NCI-H2196 (cell line): ENCODE data around the gene FLRT1.

ENCODE experiments used
- DNase-seq: peaks from one replicate; lab custom pipeline; 2025; ENCODE audit not compliant: unreplicated experiment; lab: John Stamatoyannopoulos, UW

The FLRT1 gene

GRCh38 chr11:64005691-64006090 lies 30.0 kb upstream of the FLRT1 start:
- DNase-seq, result no peak

GRCh38 chr11:64006398-64006797 lies 29.3 kb upstream of the FLRT1 start:
- DNase-seq, result no peak

- DNase-seq, result no peak
Measured at GRCh38 chr11:64007160-64007628, 28.5 kb upstream of the FLRT1 start.

GRCh38 chr11:64007629-64008282 lies 28.0 kb upstream of the FLRT1 start:
- no peak for DNase-seq

DNA sequence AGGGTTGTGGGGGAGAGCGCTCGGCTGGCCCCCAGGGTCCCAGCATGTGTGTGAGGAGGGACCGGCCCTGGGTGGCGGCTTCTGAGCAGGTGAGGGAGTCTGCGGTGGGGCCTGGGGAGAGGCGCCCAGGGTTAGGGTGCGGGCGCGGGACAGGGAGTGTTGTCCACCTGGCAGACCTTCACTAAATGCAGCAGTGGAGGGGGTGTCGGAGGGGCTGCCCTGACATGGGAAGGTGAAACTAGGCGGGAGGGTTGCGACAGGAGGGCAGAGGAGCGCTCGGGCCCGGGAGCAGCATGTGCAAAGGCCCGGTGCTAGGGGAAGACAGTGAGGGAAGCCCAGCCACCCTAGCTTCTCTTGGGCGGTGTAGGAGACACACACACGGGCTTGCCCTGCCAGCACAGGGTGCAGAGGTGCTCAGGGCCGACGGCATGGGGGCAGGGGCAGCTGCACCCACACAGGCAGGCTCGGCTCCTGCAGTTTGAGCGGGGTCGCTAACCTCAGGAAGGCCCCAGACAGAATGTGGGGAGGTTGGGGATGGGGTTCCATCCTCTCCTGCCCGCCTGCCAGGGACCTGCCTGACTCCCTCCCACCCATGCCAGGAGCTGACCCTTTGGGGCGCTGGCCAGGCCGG lies 27.3 kb upstream of the FLRT1 start:
- no peak for DNase-seq

- no peak for DNase-seq
Measured at GRCh38 chr11:64008914-64009633, 26.7 kb upstream of the FLRT1 start.

DNA sequence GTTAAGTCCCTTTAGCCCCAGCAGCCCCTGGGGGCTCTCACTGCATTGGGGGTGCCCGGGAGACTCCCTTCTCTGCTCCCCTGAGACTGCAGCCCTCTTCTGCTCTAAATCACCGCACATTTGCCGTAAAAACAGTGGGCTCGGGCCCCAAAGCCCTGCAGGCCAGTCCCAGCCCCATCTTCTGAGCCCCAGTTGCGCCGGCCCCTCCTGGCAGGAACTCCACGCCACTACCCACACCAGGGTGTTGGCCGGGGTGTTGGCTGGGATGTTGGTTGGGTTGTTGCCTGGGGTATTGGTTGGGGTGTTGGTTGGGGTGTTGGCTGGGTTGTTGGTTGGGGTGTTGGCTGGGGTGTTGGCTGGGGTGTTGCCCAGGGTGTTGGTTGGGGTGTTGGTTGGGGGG lies 26.0 kb upstream of the FLRT1 start:
- no peak for DNase-seq

DNA sequence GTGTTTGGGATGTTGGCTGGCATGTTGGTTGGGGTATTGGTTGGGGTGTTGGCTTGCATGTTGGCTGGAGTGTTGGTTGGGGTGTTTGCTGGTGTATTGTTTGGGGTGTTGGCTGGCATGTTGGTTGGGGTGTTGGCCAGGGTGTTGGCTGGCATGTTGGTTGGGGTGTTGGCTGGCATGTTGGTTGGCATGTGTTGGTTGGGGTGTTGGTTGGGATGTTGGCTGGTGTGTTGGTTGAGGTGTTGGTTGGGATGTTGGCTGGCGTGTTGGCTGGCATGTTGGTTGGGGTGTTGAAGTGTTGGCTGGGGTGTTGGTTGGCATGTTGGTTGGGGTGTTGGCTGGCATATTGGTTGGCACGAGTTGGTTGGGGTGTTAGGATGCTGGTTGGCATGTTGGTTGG lies 24.9 kb upstream of the FLRT1 start:
- DNase-seq, result no peak

- DNase-seq, result no peak
Measured at GRCh38 chr11:64011371-64011770, 24.4 kb upstream of the FLRT1 start.

DNA sequence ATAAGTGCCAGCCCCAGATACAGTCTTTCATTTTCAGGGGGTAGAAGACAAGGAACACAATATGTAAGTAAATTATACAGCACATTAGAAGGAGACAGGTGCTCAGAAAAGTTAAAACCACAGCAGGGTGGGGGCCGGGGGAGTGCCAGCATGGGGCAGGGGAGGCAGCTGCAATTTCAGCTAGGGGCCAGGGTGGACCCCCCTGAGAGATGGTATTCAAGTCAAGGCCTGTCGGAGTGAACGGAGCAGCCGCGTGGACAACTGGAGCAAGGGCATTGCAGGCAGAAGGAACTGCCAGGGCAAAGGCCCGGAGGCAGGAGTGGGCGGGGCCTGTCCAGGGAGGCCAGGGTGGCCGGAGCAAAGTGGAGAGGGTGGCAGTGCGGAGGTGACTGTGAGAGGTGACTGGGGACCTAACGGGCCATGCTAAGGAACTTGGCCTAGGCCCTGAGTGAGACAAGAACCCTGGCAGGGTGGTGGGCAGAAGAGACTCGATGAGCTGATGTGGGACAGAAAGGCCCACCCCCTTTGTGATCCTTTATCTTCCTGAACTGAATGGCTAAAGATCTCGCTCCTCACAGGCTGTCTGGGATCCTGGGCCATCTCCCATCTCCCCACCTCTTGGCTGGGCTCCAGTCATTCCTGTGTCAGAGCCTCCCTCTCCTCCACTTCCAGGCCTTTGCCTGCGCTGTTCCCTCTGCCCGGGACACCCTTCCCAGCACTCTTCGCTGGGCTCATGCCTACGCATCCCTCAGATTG lies 22.4 kb upstream of the FLRT1 start:
- DNase-seq, result no peak

DNA sequence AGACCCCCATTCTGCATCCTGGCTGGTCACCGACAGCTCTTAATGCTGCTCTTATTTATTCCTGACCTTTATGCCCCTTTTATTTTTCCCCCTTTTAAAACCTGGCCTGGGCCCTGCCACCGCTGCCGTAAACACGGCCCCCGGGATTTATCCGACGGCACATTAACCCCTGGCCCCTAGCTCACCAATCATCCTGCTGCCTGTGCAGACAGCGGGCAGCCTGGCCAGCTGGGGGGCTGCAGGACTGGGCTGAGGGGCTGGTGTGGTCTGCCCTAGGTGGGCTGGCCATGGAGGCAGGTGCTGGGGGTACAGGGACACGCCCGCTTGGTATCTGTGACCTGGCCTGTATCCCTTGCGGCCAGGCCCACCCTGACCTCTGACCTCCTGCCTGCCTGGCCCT lies 21.4 kb upstream of the FLRT1 start:
- no peak for DNase-seq

DNA sequence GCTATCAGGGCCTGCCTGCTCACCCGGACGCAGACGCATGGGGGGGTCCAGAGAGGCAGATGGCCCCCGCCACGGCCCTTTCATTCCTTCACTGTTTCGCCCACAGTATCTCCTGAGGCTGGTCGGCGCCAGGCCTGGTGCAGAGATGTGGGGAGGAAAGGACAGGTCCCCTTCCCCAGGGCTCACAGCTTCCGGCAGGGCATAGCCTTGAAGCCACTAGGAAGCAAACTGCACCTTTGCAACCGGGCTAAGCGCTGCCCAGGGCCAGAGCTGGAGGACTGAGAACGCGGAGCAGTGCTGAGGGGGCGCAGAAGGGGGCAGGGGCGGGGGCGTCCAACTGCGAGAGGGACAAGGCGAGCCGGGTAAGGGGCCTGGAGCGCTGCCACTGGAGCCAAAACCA lies 20.2 kb upstream of the FLRT1 start:
- no peak for DNase-seq

DNA sequence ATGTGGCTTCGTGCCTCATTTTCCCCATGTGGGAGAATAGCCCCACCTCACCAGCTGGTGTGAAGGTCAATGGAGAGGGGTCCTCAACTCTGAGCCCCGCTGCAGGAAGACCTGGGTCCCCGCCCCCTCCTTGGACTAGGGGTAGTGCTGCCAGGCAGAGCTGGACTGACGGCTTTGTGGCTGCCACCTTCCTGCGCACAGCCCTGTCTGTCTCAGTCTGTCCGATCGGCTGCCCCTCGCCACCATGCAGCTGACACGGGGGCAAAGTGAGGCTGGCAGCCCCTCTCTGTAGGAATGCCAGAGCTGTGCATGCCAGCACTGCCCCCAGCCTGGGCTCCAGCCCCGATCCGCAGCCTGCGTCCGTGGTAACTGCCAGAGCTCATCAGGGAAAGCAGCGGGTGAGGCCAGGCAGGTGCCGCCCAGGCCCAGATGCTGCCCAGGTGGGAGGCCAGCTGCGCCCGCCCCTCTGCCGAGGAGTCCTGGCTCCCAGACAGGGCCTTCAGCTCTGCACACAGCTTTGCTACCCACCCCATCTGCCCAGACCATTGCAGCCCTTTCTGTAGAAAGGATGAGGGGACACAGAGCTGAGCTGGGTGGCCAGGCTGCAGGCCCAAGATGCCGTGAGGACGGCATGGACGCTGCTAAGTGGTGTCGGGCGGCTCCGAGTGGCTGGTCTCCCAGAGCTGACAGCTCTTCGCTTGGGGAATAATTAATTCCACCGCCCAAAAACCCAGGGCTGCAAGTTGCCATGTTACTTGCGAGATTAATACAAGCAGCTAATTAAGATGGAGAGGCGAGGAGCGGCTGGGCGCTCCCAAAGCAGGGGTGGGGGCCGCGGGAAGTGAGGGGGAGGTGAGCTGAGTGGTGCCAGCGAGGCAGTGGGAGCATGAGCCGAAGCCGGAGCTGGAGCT lies 19.5 kb upstream of the FLRT1 start:
- DNase-seq, result no peak

DNA sequence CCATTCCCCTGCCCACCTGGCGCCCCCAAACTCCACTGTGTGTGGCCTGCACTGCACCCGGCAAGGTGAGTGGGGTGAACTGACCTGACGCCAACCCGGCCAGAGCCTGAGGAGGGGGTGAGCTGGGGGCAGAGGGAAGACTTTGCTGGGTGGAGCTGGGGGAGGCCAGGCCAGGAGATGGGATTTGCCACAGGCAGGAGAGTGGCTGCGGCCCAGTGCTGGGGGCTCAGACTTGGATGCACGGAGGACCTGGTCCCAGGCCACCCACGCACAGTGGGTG lies 17.8 kb upstream of the FLRT1 start:
- no peak for DNase-seq

- no peak for DNase-seq
Measured at GRCh38 chr11:64018310-64018709, 17.4 kb upstream of the FLRT1 start.

- no peak for DNase-seq
Measured at GRCh38 chr11:64019106-64020037, 16.4 kb upstream of the FLRT1 start.

DNA sequence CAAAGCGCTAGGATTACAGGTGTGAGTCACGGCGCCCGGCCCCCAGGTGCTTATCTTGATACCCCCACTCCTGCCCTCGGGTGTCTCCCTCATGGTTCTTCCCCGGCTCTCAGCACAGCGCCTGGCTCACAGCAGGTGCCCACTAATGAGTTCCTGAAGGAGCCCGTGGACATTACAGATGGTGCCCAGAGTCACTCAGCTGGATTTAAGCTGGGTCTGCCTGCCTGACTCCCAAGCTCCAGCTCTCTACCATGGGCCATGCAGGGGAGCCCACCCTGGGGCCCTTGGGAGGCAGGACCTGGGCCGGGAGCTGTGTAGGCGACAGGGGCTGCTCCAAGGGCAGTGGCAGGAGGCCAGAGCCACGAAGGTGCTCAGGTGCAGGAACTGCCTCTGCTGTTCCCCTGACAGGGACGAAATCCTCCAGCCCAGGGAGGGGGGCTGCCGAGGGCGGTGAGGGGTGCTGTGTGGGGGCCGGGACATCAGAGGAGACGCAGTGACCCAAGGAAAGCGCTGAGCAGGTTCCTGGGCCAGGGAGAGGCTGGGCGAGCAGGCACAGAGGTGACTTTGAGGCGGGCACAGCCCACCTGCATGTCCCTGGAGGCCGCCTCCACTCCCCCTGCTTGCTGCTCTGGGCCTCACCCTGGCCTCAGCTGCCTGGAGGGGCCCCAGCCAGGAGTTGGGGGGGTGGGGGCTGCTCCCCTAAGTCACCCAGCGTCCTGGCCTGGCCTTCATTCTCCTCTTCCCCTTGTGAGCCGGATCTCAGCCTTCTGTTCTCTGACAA lies 14.6 kb upstream of the FLRT1 start:
- DNase-seq, result no peak

GRCh38 chr11:64021757-64022093 lies 14.0 kb upstream of the FLRT1 start:
- no peak for DNase-seq

DNA sequence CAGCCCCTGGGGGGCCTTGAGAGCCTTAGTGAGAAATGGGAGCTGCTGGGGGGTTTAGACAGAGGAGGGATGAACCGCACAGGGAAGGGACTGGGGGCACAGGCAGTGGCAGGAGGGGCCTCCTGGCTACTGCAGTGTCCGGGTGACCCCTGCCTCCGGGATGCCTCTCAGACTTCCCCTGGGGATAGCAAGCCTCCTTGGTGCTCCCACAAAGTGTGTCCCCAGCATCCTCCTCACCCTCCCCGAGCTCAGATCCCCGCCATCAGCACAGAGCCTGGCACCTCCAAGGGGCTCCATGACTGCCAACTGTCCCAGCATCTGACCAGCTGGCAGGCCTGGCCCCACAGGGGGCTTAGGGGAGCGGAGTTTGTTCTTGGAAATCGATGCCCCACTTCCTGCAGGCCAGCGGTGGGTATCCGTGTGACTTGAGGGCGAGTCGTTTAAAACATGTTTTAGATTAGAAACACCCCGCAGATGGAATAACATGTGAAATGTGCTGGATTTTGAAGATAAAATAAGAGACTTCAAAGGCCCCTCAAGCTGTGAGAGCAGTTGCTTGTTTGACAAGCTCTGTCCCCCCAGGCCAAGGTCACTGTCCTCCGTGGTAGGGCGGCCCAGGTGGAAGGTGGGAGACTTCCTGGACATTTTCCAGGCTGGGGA lies 13.5 kb upstream of the FLRT1 start:
- DNase-seq, result no peak
